HG02610 (cell line): ENCODE results near the gene STK35.

Source experiments
- ATAC-seq: cut with Tn5 transposase; IDR thresholded peaks from one replicate; pipeline ENCODE4 v1.9.1; 2021; ENCODE audit warnings: mild to moderate bottlenecking, moderate library complexity; ENCODE audit not compliant: unreplicated experiment

STK35 gene

GRCh38 chr20:2132461-2132901 lies 30.9 kb downstream of the STK35 start:
- no peak for ATAC-seq

GRCh38 chr20:2133318-2134183 lies 31.9 kb downstream of the STK35 start:
- no peak for ATAC-seq

- ATAC-seq = no peak
Measured at GRCh38 chr20:2135013-2135412, 33.4 kb downstream of the STK35 start.

GRCh38 chr20:2136275-2136674 lies 34.6 kb downstream of the STK35 start:
- no peak for ATAC-seq

GRCh38 chr20:2137552-2138201 lies 36.0 kb downstream of the STK35 start:
- ATAC-seq = no peak

GRCh38 chr20:2138396-2138795 lies 36.8 kb downstream of the STK35 start:
- no peak for ATAC-seq

GRCh38 chr20:2139250-2139649 lies 37.6 kb downstream of the STK35 start:
- no peak for ATAC-seq

- no peak for ATAC-seq
Measured at GRCh38 chr20:2139736-2140135, 38.1 kb downstream of the STK35 start.

GRCh38 chr20:2140561-2140960 lies 38.9 kb downstream of the STK35 start:
- no peak for ATAC-seq

- no peak for ATAC-seq
Measured at GRCh38 chr20:2141600-2142575, 40.3 kb downstream of the STK35 start.

GRCh38 chr20:2142649-2143048 lies 41.0 kb downstream of the STK35 start:
- ATAC-seq = no peak

GRCh38 chr20:2143594-2143993 lies 42.0 kb downstream of the STK35 start:
- ATAC-seq = no peak

- no peak for ATAC-seq
Measured at GRCh38 chr20:2144850-2145249, 43.2 kb downstream of the STK35 start.

- ATAC-seq = no peak
Measured at GRCh38 chr20:2145376-2145775, 43.7 kb downstream of the STK35 start.

- ATAC-seq = no peak
Measured at GRCh38 chr20:2146080-2146867, 44.6 kb downstream of the STK35 start.

- no peak for ATAC-seq
Measured at GRCh38 chr20:2149507-2149906, 47.9 kb downstream of the STK35 start.

- ATAC-seq = no peak
Measured at GRCh38 chr20:2150660-2151059, 49.0 kb downstream of the STK35 start.

GRCh38 chr20:2151858-2152281 lies 50.2 kb downstream of the STK35 start:
- no peak for ATAC-seq

- ATAC-seq = no peak
Measured at GRCh38 chr20:2152317-2152716, 50.7 kb downstream of the STK35 start.

- ATAC-seq = no peak
Measured at GRCh38 chr20:2153326-2153725, 51.7 kb downstream of the STK35 start.
